Breast epithelium (tissue), 4 donors: ENCODE measurements around the gene RERE. TPM values are rescaled to one million over a fixed set of nuclear protein-coding genes. Genes with fewer than 3 reads are reported as not detected.

ENCODE experiments used
- DNase-seq, 2 donors: peaks; one replicate each; pipeline ENCODE4 v3.0.0-alpha.2; 2019; ENCODE audit warnings: low spot score in 2 of 2
- H3K27ac ChIP-seq, 2 donors: fragments of 200-600 bp; sonication (generic) in 1 of 2; one replicate each; pipeline ENCODE4 v1.5.1; 2016 to 2019; ENCODE audit warnings: mild to moderate bottlenecking in 1 of 2
- H3K27me3 ChIP-seq, 2 donors: fragments of 200-600 bp; sonication (generic) in 1 of 2; one replicate each; pipeline versions ENCODE4 v1.5.1 to v1.6.0; 2017 to 2019; ENCODE audit warnings: control low read depth in 1 of 2, mild to moderate bottlenecking in 1 of 2
- H3K36me3 ChIP-seq: fragments of 200-600 bp; one replicate; pipeline ENCODE4 v1.5.1; 2019
- H3K4me1 ChIP-seq, 2 donors: fragments of 200-600 bp; sonication (generic); one replicate each; pipeline ENCODE4 v1.5.1; 2016 to 2019; ENCODE audit warnings: control low read depth in 1 of 2
- H3K4me3 ChIP-seq, 3 donors: fragments of 200-600 bp; sonication (generic); 1 replicate in 2 of 3; 2 replicates in 1 of 3; pipeline ENCODE4 v1.5.1; 2016 to 2019; ENCODE audit warnings: mild to moderate bottlenecking in 3 of 3, moderate library complexity in 2 of 3
- H3K9me3 ChIP-seq, 2 donors: fragments of 200-600 bp; sonication (generic) in 1 of 2; one replicate each; pipeline ENCODE4 v1.5.1; 2016 to 2019; ENCODE audit warnings: control low read depth in 1 of 2
- POLR2A ChIP-seq: fragments of 450-650 bp; IDR thresholded peaks from one replicate; pipeline ENCODE4 v1.6.1; 2016; ENCODE audit warnings: antibody characterized with exemption, mild to moderate bottlenecking, moderate library complexity
- POLR2AphosphoS5 ChIP-seq, 3 donors: sonication (generic); formaldehyde crosslinking; IDR thresholded peaks; one replicate each; pipeline ENCODE4 v1.6.1; 2017; ENCODE audit warnings: antibody characterized with exemption in 3 of 3
- intact Hi-C: fragments of 100-400 bp; cut with DNase I; formaldehyde crosslinking; loops from one replicate; pipeline ENCODE4 v1.15.1; 2023; ENCODE audit warnings: low total_unique reads
- total RNA-seq, 3 donors: library from RNA; depleted of rRNA; stranded (reverse); fragments of >200 nt; gene quantifications; one replicate each; pipeline ENCODE4 v1.1.0, GENCODE V29; 2016
- TF ChIP-seq, protein P1 (sequence below), 3 donors: fragments of 450-650 bp; IDR thresholded peaks; one replicate each; pipeline ENCODE4 v1.5.1; 2016 to 2017; ENCODE audit warnings: antibody characterized with exemption in 3 of 3, mild to moderate bottlenecking in 3 of 3, moderate library complexity in 3 of 3

RERE gene
- total RNA-seq, 3 donors from 2014 or later: 65.8 to 166 (median 123) TPM

DNA sequence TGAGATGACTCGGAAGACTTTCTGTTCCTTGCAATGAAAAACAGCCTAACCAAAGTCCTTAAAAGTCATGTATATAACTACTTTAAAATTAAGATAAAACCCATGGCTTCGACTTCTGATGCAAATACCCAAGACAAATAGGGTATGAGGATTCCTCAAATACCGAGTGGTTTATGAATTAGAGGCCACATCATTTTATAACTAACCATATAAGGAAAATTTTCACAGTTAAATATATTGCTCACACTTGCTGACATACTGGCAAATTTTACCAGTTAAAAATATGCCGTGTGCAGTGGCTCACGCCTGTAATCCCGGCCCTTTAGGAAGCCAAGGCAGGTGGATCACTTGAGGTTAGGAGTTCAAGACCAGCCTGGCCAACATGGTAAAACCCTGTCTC, 5.4 kb downstream of the RERE start:
- H3K27me3 ChIP-seq: no peaks in the 10 kb centered on the region
- peaks cover 0 to 10% of the 10 kb centered on the region in 2 donors for H3K4me1 ChIP-seq
- DNase-seq: no peak
- intact Hi-C loops: no loop called here
- H3K27ac ChIP-seq: peak overlapping the region; percentile 8 to 14
- TF ChIP-seq POLR2AphosphoS5 (IDR thresholded peaks at IDR 0.05): no peak
- TF ChIP-seq, protein P1, sequence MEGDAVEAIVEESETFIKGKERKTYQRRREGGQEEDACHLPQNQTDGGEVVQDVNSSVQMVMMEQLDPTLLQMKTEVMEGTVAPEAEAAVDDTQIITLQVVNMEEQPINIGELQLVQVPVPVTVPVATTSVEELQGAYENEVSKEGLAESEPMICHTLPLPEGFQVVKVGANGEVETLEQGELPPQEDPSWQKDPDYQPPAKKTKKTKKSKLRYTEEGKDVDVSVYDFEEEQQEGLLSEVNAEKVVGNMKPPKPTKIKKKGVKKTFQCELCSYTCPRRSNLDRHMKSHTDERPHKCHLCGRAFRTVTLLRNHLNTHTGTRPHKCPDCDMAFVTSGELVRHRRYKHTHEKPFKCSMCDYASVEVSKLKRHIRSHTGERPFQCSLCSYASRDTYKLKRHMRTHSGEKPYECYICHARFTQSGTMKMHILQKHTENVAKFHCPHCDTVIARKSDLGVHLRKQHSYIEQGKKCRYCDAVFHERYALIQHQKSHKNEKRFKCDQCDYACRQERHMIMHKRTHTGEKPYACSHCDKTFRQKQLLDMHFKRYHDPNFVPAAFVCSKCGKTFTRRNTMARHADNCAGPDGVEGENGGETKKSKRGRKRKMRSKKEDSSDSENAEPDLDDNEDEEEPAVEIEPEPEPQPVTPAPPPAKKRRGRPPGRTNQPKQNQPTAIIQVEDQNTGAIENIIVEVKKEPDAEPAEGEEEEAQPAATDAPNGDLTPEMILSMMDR (IDR thresholded peaks at IDR 0.05): no peak
- TF ChIP-seq POLR2A: no peak
- no peaks in the 10 kb centered on the region for H3K9me3 ChIP-seq
- H3K36me3 ChIP-seq: no peaks in the 10 kb centered on the region
- H3K4me3 ChIP-seq: no peak overlapping the region

DNA sequence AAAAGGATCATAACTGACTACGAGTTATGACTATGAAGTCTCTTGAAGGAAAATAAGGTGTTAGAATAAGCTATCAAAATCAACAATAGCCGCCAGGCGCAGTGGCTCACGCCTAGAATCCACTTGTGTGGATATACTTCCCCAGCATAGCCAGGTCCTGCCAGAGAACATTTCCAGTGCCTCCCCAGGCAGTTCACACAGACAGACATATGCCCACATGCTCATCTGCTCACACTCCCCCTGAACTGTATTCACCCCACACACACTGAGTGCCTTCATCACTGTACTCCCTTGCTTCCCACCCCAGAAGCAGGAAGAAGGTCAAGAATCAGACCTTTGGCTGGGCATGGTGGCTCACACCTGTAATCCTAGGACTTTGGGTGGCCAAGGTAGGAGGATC, 6.5 kb downstream of the RERE start:
- no peak for DNase-seq
- TF ChIP-seq, protein P1 (IDR thresholded peaks at IDR 0.05): no peak
- no peak for TF ChIP-seq POLR2AphosphoS5 (IDR thresholded peaks at IDR 0.05)
- TF ChIP-seq POLR2A: no peak
- H3K4me1 ChIP-seq: peaks cover 0 to 10% of the 10 kb centered on the region in 2 donors
- no peaks in the 10 kb centered on the region for H3K9me3 ChIP-seq
- H3K4me3 ChIP-seq: no peak overlapping the region
- H3K27ac ChIP-seq: no peak overlapping the region
- H3K36me3 ChIP-seq: no peaks in the 10 kb centered on the region
- H3K27me3 ChIP-seq: no peaks in the 10 kb centered on the region
- intact Hi-C loops: no loop called here

DNA sequence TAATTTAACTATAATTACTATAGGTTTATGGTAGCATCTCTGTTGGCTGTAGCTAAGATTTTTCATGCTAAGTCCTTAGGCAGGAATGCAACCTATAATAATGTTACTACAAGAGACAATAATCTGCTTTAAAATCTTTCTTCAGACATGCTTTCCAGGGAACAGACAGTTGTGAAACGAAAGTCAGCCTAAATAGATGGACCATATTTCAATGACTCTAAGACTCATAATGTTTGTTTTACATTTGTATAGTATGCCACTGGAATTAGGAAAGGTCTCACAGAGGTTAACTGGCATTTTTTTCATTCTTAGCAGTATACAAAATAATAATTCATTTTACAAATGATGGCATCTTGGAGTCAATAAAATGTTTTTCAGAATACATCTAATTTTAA, 8.1 kb downstream of the RERE start:
- H3K27me3 ChIP-seq: no peaks in the 10 kb centered on the region
- H3K4me1 ChIP-seq: no peaks in the 10 kb centered on the region
- intact Hi-C loops: no loop called here
- H3K27ac ChIP-seq: no peak overlapping the region
- TF ChIP-seq POLR2AphosphoS5 (IDR thresholded peaks at IDR 0.05) (no peak), POLR2A (no peak)
- TF ChIP-seq, protein P1 (IDR thresholded peaks at IDR 0.05): no peak
- no peaks in the 10 kb centered on the region for H3K36me3 ChIP-seq
- no peak overlapping the region for H3K4me3 ChIP-seq
- no peaks in the 10 kb centered on the region for H3K9me3 ChIP-seq
- no peak for DNase-seq

DNA sequence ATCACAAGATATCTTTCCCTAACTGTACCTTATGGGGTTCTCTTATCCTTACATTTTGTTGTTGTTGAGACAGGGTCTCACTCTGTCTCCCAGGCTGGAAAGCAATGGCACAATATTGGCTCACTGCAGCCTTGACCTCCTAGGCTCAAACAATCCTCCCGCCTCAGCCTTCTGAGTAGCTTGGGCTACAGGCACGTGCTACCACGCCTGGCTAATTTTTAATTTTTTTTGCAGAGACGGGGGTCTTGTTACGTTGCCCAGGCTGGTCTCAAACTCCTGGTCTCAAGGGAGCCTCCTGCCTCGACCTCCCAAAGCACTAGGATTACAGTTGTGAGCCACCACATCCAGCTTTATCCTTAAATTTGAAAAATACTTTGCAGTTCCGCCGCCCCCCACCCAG, 10.4 kb downstream of the RERE start:
- Histone ChIP-seq H3K27me3 (no peaks in the 10 kb centered on the region), H3K4me1 (no peaks in the 10 kb centered on the region), H3K27ac (no peak overlapping the region), H3K4me3 (no peak overlapping the region), H3K9me3 (no peaks in the 10 kb centered on the region), H3K36me3 (no peaks in the 10 kb centered on the region)
- TF ChIP-seq POLR2AphosphoS5 (IDR thresholded peaks at IDR 0.05): no peak
- TF ChIP-seq, protein P1 (IDR thresholded peaks at IDR 0.05): no peak
- TF ChIP-seq POLR2A: no peak
- intact Hi-C loops: no loop called here
- DNase-seq: no peak

DNA sequence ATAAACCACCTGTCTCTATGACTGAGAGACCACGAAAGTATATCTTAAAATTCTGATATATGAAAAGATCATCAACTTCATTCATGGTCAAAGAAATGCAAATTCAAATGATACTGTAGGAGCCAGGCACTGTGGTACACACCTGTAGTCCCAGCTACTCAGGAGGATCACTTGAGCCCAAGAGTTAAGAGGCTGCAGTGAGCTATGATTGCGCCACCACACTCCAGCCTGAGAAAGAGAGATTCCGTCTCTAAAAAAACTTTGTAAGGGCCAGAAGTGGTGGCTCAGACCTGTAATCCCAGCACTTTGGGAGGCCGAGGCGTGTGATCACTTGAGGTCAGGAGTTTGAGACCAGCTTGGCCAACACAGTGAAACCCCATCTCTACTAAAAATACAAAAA, 17.0 kb downstream of the RERE start:
- TF ChIP-seq, protein P1 (IDR thresholded peaks at IDR 0.05): no peak
- TF ChIP-seq POLR2A: no peak
- TF ChIP-seq POLR2AphosphoS5 (IDR thresholded peaks at IDR 0.05): no peak
- Histone ChIP-seq H3K27ac (no peak overlapping the region), H3K27me3 (no peaks in the 10 kb centered on the region), H3K9me3 (no peaks in the 10 kb centered on the region), H3K36me3 (no peaks in the 10 kb centered on the region), H3K4me1 (no peaks in the 10 kb centered on the region), H3K4me3 (no peak overlapping the region)
- DNase-seq: no peak
- intact Hi-C loops: no loop called here
